Limb (tissue), 2 donors: Measurements from ENCODE around the gene FAM149A.

ENCODE experiments used
- DNase-seq, 2 donors: peaks; one replicate each; pipeline ENCODE4 v3.0.0-alpha.2; 2016; ENCODE audit errors: extremely low spot score in 2 of 2

Gene FAM149A

DNA sequence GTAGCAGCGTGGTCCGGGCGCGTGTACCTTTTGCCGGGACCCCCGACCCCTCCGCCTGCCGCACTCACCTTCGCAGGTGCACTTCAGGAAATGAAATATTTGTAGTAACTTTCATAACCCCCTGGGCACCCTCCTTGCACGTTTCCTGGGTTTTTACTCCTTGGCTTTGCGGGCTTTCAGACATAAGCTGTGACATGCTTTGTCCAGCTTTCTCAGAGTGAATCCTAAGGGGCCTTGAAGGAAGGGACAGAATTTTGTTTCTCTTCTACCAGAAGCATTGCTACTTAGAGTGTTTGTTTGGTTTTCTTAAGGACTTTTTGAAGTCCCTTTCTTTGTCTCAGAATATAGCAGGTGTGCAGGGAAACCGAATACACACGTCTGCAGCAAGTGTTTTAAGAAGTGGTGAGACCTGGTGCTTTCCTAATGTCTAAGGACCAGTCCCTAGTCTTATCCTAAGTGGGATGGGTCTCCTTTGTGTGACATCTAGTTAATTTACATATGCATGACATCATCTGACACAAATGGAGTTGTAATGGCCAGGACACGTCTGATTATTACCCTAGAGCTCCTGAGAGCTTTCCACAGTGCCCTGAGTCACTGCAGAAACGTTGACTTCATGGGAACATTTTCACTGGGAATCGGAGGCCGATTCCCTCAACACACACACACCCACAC, 1.3 kb downstream of the FAM149A start:
- no peak for DNase-seq

DNA sequence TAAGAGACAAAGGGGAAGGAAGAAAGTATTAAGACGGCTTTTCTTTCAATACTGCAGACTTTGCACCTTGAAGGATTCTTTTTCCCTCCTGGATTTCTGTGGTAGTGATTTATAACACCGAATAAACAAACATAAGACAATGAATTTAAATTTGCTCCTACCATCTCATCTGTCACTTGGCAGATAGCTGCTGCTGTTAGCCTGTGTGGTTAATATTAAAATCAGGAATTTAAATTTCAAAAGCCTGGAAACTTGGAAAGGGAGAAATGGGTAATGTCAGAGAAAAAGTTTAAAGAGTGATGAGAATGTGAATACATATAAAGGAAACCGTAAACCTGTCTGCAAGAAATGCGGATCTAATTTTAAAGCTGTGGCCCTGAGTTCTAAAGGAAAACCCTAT, 3.4 kb downstream of the FAM149A start:
- DNase-seq: no peak

DNA sequence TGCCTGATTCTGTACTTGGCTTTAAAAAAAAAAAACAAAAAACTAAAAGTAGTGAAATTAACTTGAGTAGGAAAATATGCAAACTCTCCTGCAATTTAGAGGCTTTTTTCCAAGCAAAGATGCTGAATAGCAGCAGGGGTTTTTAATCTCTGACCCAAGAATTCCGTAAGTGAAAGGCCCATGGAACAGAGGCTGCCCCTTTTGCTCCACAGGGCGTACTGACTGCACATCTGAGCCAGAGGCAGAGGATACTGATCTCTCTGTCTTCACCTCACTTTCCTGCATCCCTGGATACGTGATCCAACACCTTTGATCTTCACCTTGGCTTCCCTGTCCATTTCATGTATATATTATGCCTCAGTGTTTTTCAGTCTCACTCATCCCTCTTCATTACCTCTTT, 3.9 kb downstream of the FAM149A start:
- DNase-seq: no peak

DNA sequence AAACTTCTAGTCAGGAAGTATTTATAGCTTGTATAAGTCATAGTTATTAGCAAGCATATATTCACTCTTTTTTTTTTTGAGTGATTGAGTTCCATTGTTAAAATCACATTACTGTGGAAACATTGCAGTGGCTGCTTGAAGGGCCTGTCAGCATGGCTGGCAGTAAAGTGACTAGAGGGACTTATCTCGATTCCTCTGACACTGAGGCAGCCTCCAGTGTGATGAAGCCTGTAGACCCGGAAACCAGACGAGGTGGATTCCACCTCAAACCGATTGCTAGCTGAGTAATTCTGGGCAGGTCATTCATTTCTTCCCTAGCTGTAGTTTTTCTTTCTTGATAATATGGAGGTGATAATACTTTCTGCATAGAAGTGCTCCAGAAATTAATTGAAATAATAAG, 4.7 kb downstream of the FAM149A start:
- no peak for DNase-seq

DNA sequence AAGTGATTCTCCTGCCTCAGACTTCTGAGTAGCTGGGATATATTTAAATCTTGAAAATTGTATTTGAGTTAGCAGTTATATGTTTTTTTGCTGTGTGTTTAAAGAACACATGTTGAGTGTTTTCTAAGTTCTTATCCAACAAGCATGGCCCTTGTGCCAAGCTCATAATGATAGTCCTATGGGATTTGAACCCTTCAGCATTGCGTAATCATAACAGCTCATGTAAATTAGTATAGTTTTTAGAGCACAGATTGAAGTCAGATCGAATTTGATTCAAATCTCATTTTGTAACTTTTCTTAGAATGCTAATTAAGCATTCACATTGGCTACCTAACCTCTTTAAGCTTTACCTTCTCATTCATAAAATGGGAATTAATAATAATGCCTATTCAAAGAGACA, 12.2 kb downstream of the FAM149A start:
- no peak for DNase-seq

DNA sequence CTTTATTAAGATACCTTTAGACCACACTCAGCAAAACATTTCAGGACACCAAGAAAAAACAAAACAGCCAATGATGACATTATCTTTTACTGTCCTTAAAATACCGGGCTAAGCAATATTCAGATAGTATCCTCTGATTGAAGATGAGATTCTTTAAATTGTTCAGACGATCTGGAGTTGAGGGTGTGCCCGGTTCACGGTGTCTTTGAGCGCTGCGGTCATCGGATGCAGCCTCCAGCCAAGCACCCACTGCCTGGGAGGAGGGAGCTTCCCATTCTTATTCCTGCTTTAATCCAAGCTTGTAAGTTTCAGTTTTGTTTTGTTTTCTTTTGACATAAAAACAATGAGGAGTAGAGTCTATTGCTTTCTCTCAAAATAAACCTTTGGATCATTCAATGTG, 14.1 kb downstream of the FAM149A start:
- DNase-seq: no peak

DNA sequence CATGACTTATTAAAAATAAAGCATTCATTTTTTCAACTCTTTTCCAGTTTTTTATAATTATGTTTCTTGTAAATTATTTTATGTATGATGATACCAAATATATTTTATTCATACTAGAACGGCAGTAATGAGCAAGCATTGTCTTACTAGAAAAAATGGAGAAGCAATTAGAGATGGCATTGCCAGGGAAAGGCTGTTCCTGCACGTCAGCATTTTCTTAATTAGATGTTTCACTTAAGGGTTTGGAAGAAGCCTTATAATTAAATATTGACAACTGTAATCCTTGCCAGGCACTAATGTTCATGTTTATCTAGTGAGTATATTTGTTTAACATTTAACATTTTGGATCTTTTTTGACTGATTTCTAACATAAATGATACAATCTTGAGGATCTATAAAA, 16.6 kb downstream of the FAM149A start:
- no peak for DNase-seq

DNA sequence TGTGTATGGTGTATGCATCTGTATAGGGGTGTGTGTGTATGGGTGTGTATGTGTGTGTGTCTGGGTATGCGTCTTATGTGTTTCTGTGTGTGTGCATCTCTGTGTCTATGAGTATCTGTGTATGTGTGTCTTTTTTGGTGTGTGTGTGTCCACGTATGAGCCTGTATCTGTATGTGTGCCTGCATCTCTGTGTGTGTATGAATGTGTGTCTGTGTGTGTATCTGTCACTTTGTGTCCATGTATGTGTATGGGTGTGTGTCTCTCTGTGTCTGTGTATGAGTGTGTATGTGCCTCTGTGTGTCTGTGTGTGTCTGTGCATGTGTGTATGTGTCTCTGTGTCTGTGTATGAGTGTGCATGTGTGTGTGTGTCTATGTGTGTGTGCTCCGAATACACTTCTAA, 24.3 kb downstream of the FAM149A start:
- DNase-seq: no peak

DNA sequence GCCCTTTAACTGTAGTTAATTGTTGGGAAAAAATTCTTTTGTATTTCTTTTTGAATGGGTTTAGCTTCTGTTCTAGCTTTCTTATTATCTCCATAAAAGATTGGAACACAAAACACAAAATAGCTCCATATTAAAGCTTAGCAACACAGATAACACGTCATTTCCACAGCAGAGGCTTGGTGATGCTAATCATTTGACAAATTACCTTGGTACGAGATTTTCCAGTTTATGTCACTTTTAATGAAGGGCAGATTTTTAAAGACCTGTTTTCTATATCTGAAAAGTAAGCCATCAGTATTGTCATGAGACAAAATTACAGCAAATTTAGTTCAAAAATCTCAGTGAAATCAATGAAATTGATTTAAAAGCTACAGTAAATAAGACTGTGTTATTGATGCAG, 27.4 kb downstream of the FAM149A start:
- DNase-seq: no peak

DNA sequence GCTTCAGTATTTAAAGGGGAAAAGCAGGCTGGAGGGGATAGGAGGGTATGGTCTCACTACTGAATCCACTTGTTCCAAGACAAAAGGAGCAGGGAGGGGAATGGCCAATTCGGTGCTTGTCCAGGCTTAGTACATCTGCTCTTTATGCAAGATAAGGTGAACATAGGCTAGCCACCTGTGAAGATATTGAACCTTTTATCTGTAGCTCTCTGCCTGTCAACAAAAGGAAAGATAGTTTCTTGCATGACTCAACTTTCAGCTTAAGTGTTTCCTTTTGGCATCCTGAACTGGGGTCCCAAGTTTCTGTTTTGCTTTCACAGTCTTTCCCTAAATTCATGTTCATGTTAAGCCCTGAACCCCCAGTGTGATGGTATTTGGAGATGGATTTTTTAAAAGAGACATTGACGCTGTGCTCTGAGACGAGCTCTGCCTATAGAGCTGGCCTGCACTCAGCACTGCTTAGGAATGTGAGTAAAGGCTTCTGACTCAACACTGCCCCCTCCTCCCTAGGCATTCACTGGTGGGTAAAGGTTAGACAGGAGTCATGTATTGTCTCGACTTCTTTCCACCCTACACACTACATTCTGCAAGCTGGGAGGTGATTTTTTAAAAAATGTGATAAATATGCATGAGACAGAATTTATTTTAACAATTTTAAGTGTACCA, 28.2 kb downstream of the FAM149A start:
- DNase-seq: no peak

DNA sequence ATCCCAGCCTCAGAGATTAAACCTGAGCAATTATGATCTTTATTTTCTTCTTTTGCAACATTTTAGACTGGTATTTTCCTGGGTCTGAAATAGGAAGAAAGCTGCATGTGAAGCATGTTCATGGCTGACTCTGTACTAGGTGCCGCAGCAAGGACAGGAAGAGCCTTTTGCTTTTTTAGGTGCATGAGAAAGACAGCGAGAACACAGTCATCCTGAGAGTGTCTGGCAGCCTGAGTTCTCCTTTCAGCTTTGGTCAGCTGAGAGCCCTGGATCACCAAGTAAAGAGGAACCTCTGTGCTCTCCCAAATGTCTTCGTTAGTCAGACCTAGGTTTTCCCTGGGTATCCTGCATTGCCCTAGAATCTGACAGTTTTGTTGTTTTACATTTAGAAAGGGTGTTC, 29.8 kb downstream of the FAM149A start:
- DNase-seq: no peak

DNA sequence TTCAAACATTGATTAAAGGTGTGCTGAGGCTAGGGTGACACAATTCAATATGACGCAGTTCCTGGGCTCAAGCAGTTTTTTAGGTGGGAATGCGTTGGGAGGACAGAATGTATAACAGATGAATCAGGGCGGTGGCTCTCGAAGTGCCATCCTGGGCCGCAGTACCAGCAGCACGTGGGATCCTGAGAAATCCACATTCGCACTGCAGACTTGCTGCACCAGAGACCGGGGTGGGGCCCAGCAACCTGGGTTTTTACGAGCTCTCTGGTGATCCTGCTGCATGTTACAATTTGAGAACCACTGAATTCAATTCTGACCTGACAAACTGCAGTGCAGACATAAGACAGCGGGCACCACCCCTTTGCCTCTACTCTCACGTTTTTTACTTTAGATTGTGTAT, 30.4 kb downstream of the FAM149A start:
- DNase-seq: no peak

DNA sequence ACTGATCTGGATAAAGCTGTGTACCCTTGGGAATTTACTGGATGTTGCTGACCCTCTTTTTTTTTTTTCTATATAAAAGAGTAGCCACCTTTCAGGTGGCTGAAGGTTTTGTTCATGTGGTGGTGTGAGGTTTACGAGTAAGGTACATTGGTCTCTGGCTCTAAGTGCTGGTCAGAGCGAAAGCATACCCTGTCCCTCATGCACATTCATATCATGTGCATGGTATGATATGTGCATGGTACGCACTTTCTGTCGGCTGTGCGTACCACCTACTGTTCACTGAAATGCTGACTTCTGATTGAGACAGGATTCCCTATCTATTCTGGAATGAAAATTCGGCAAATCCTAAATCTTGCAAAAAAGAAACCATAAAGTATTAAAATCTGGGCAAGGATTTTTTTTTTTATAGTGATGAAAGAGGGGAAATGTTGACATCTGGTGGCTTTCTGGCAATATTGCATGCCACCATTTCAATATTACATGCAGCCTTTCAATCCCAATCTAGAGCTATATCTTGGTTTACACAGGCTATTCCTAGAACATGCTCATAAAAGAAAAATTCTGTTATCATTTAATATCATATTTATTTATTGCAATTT, 32.8 kb downstream of the FAM149A start:
- DNase-seq: peak in 1 of 2 donors; percentile 44

DNA sequence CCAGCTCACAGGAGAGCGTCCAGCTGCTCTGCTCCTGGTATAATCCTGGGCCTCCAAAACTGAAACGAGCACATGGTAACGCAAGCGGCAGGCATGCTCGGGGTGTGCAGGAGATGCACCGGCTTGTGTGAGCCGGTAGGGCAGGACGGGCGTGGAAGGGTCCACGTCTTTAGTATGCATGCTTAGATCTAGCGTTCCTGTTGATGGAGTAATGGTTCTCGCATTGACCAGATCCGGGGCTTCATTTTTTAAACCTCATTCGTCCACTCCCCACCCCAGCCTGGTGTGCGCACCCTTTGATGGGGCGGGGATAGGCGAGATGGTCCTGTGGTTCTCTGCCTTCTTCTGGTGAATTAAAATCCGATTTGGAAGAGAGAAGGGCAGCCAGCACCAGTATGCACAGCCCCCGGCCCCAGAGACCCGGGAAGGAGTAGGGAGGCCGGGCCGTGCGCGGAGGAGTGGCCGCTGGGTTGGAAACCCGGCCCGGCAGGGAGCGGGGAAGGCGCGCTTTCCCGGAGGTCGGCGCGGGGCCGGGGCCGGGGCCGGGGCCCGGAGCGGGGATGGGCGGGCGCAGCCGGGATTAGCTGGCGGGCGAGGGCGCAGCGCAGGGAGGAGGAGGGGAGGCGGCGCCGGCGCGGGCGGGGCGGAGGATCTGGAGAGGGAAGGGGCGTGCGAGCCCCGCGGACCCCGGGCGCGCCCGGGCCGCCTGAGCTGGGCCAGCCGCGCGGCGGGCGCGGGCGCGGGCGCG, 39.9 kb downstream of the FAM149A start:
- peak; percentile 73 to 90 for DNase-seq

DNA sequence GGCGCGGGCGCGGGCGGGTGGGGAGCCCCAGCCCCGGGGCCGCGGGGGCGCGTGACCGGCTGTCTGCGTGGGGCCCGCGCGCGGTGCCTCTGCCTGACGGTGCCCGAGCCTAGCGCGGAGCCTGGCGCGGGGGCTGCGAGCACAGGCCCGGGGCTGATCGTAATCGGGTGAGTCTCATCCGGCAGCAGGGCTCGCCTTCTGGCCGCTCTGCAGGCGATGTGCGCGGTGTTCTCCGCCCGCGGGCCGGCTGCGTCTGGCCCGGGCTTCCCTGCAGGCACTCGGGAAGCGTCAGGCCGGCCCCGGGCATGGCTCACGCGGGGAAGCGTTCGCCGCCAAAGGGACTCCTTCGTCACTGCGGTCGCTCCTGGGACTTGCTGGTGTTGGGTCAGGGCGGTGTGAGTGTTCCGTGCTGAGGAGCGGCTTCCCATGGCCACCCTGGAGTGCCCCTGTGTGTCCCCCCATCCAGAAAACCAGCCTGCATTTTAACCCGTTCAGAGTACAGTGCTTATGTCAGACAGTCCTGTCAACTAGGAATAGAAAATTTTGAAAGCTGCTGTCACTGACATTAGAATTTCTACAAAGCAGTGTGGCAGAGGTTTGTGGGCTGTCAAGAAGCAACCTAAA, 40.6 kb downstream of the FAM149A start:
- DNase-seq: peak; percentile 57 to 81

DNA sequence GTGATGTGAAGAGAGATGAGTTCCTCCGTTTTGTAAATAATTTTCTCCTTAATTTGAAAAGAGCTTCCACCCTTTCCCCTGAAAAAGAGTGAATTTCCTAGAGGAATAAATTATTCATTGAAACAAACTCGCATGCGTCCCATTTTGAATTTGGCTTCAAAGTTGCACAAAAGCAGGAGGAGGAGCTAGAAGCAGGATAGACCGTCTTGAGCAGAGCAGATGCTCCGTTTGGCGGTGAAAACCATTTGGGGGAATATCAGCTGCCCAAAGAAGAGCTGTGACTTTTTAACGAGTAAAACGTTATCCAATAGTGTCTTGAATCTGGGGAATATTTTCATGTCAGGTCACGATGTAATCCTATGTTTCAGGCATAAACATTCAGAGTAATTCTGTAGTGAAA, 42.0 kb downstream of the FAM149A start:
- no peak for DNase-seq

DNA sequence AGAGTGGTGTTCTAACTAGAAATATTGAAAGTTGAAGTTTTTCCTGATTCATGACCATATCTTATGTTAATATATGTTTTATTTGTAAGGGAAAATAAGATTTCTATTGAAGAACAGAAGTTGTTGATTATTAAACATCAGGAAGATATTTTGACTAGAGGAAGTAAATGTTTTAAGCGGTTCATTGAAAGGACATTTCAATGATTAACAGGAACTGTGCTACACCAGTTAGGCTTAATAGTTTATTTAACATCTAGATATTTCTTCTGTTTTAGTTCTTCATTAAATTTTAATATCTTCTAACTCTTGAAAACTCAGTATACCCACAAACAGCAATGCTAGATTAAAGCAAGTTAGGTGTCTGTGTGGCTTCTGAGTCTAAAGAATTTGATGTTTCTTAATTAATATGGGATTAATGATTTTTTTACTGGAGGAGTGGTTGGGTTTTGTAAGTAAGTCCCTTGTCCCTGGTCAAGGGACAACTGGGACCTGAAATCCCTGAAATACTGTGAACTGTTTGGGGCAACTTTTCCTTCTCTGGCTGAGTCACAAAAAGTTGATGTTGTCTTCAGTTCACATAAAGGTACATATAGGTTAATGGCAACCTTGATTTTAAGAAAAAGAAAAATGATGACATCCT, 44.0 kb downstream of the FAM149A start:
- DNase-seq: no peak

DNA sequence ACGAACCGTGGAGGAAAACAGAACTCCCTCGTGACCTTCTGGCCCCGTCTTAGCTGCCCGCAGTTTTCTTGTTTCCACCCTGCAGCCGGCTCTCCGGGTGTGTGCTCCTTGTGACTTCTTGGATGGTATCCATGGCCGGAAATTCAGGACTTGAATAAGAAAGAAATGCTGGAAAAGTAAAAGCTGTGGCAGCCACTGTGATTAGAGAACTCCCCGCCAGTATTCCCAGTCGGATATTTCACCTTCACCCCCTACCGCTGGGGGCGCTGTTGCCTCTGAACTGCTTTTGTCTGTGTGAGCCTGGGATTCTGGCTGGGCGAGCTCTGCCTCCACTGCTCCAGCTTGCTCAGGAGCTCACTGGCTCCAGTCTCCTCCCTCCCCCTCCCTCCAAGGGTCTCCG, 45.4 kb downstream of the FAM149A start:
- DNase-seq: no peak

DNA sequence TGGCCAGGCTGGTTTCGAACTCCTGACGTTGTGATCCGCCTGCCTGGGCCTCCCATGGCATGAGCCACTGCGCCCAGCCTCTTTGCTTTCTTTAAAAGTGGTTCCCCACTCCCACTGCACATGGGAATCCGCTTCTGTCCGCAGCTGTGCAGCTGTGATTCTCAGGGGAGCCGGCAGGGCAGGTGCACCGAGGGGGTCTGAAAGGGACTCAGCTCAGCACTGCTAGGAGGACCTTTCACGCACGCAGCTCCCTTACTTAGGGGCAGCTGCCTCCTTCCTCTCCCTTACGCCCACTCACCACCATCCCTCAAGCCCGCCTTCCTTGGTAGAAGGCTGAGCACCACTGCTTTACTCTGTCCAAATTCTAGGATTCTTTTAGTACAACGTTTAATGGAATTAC, 46.4 kb downstream of the FAM149A start:
- no peak for DNase-seq

DNA sequence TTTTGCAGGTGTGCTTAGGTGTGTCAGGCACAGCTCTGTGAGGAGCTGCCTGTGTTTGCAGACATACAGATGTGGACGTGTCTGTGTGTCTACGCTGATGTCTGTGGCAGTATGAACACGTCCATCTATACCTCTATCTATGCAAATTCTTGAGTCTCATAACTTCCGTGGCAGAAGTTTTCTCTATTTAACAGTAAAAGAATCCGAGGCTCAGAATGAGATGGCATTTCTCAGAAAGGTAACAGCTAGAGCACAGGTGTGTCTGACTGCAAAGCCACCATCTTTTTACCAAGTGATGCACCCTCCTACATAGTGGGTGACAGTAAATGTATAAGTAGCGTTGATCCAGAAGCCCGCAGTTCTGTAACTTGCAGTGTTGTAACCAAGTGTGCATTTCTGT, 47.0 kb downstream of the FAM149A start:
- DNase-seq: no peak

DNA sequence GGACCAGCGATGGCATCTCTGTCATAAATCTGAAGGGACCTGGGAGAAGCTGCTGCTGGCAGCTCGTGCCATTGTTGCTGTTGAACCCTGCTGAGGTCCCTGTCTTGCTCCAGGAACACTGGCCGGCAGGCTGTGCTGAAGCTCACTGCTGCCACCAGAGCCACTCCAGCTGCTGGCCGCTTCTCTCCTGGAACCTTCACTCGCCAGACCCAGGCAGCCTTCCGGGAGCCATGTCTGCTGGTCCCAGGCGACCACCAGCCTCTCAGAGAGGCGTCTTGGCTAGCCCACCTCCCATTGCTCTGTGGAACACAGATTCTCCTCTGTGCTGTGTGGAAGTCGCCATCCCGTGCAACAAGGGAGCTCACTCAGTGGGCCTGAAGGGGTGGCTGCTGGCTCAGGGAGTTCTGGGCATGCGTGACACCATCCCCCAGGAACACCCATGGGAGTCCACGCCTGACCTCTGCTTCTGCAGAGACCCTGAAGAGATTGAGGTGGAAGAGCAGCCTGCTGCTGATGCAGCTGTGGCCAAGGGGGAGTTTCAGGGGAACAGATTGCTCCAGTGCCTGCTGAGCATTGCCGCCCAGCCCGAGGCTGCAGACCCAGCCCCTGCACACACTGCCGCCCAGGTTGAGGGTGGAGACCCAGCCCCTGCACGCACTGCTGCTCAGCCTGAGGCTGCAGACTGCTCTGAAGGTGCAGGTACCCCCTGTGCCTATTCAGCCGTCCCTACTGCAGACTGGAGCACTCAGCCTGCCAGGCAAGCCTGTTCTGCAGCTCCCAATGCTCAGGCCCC, 53.7 kb downstream of the FAM149A start:
- no peak for DNase-seq
